ENCODE results near the gene MIX23. TPM values are rescaled to one million over a fixed set of nuclear protein-coding genes. Genes with fewer than 3 reads are reported as not detected.

Gene MIX23
- total RNA-seq, 1 experiment from 2014 or later: 39.6 TPM

- Mint-ChIP-seq H3K27me3 (ENCODE audit: unreplicated experiment) (no peaks in the 10 kb centered on the region), H3K27ac (ENCODE audit: unreplicated experiment) (no peak overlapping the region), H3K4me3 (ENCODE audit: low read depth, unreplicated experiment) (no peak overlapping the region), H3K4me1 (ENCODE audit: low read depth, unreplicated experiment) (no peaks in the 10 kb centered on the region), H3K9me3 (ENCODE audit: low read depth, unreplicated experiment) (no peaks in the 10 kb centered on the region), H3K36me3 (ENCODE audit: insufficient read depth, unreplicated experiment) (no peaks in the 10 kb centered on the region)
- no TSS peak for BruUV-seq (replicated peaks)
- TF ChIP-seq CTCF (IDR thresholded peaks at IDR 0.05; ENCODE audit: unreplicated experiment): no peak
- DNase-seq: no peak
- CTCF ChIA-PET: interaction anchor here (1.2 kb wide), 1 partner anchor 89 kb away, joined by 3 read pairs; no protein-coding TSS in a partner anchor
- intact Hi-C loops (cut with micrococcal nuclease; ENCODE audit: unreplicated experiment): no loop called here
These were observed 8.8 kb upstream of the MIX23 start for GRCh38 chr3:122391681-122392446.

- BruUV-seq (replicated peaks): no TSS peak
- Mint-ChIP-seq H3K4me1 (ENCODE audit: low read depth, unreplicated experiment) (no peaks in the 10 kb centered on the region), H3K4me3 (ENCODE audit: low read depth, unreplicated experiment) (no peak overlapping the region), H3K27me3 (ENCODE audit: unreplicated experiment) (no peaks in the 10 kb centered on the region), H3K27ac (ENCODE audit: unreplicated experiment) (no peak overlapping the region), H3K9me3 (ENCODE audit: low read depth, unreplicated experiment) (no peaks in the 10 kb centered on the region), H3K36me3 (ENCODE audit: insufficient read depth, unreplicated experiment) (no peaks in the 10 kb centered on the region)
- no peak for TF ChIP-seq CTCF (IDR thresholded peaks at IDR 0.05; ENCODE audit: unreplicated experiment)
- intact Hi-C loops (cut with micrococcal nuclease; ENCODE audit: unreplicated experiment): no loop called here
- DNase-seq: no peak
- CTCF ChIA-PET: no interaction called here
These were observed 7.6 kb upstream of the MIX23 start for GRCh38 chr3:122390665-122391064.

GRCh38 chr3:122389892-122390291, 6.9 kb upstream of the MIX23 start:
- intact Hi-C loops (cut with micrococcal nuclease; ENCODE audit: unreplicated experiment): no loop called here
- Mint-ChIP-seq H3K27ac (ENCODE audit: unreplicated experiment) (no peak overlapping the region), H3K4me1 (ENCODE audit: low read depth, unreplicated experiment) (no peaks in the 10 kb centered on the region), H3K36me3 (ENCODE audit: insufficient read depth, unreplicated experiment) (no peaks in the 10 kb centered on the region), H3K27me3 (ENCODE audit: unreplicated experiment) (no peaks in the 10 kb centered on the region), H3K9me3 (ENCODE audit: low read depth, unreplicated experiment) (no peaks in the 10 kb centered on the region), H3K4me3 (ENCODE audit: low read depth, unreplicated experiment) (no peak overlapping the region)
- DNase-seq: no peak
- BruUV-seq (replicated peaks): no TSS peak
- CTCF ChIA-PET: no interaction called here
- no peak for TF ChIP-seq CTCF (IDR thresholded peaks at IDR 0.05; ENCODE audit: unreplicated experiment)

GRCh38 chr3:122389197-122389596, 6.2 kb upstream of the MIX23 start:
- BruUV-seq (replicated peaks): no TSS peak
- Mint-ChIP-seq H3K4me1 (ENCODE audit: low read depth, unreplicated experiment) (no peaks in the 10 kb centered on the region), H3K9me3 (ENCODE audit: low read depth, unreplicated experiment) (no peaks in the 10 kb centered on the region), H3K4me3 (ENCODE audit: low read depth, unreplicated experiment) (no peak overlapping the region), H3K27ac (ENCODE audit: unreplicated experiment) (no peak overlapping the region), H3K27me3 (ENCODE audit: unreplicated experiment) (no peaks in the 10 kb centered on the region), H3K36me3 (ENCODE audit: insufficient read depth, unreplicated experiment) (peaks cover 4% of the 10 kb centered on the region)
- DNase-seq: no peak
- intact Hi-C loops (cut with micrococcal nuclease; ENCODE audit: unreplicated experiment): no loop called here
- CTCF ChIA-PET: no interaction called here
- no peak for TF ChIP-seq CTCF (IDR thresholded peaks at IDR 0.05; ENCODE audit: unreplicated experiment)

Measured in Calu3 (cell line).